Ovary (tissue), 9 donors: ENCODE measurements around the gene SLC27A1. TPM values are rescaled to one million over a fixed set of nuclear protein-coding genes. Genes with fewer than 3 reads are reported as not detected.

Experiments used
- DNase-seq, 5 donors: peaks; one replicate each; pipeline ENCODE4 v3.0.0-alpha.2; 2019 to 2020
- H3K27ac ChIP-seq, 2 donors: fragments of 200-600 bp; one replicate each; pipeline versions ENCODE4 v1.5.1 to v1.8.0; 2019 to 2022
- H3K27me3 ChIP-seq: fragments of 200-600 bp; one replicate; pipeline ENCODE4 v1.8.0; 2022
- H3K36me3 ChIP-seq: fragments of 200-600 bp; sonication (generic); one replicate; pipeline ENCODE4 v1.5.1; 2019
- H3K4me1 ChIP-seq: one replicate; pipeline ENCODE4 v1.8.1; 2013; ENCODE audit warnings: mild to moderate bottlenecking, moderate library complexity; ENCODE audit not compliant: insufficient read depth
- H3K4me3 ChIP-seq: fragments of 200-600 bp; sonication (generic); one replicate; pipeline ENCODE4 v1.5.1; 2017
- H3K9me3 ChIP-seq, 2 donors: fragments of 200-600 bp in 1 of 2; sonication (generic) in 1 of 2; one replicate each; pipeline versions ENCODE4 v1.5.1 to v1.8.1; 2013 to 2019; ENCODE audit warnings: mild to moderate bottlenecking in 1 of 2, moderate library complexity in 1 of 2
- EP300 ChIP-seq: sonication (generic); formaldehyde crosslinking; IDR thresholded peaks from one replicate; pipeline ENCODE4 v1.6.1; 2017; ENCODE audit warnings: antibody characterized with exemption
- POLR2A ChIP-seq: fragments of 450-650 bp; IDR thresholded peaks from one replicate; pipeline ENCODE4 v1.6.1; 2017; ENCODE audit warnings: antibody characterized with exemption, mild to moderate bottlenecking, moderate library complexity
- WGBS, 3 donors: extraction: QIAGEN DNeasy Blood & Tissue Kit in 1 of 3; methylation state at CpG; one replicate each; pipeline versions ENCODE4 v1.1.5 to v1.1.7; 2013 to 2017; 5-methylcytosine and 5-hydroxymethylcytosine counted together
- intact Hi-C, 4 donors: fragments of 100-400 bp; cut with DNase I; formaldehyde crosslinking; loops; one replicate each; pipeline versions ENCODE4 v1.11.0 to v1.15.1; 2022 to 2023
- polyA plus RNA-seq, 2 donors: library from polyadenylated mRNA; stranded (reverse); fragments of 200-250 nt in 1 of 2; fragments of 350-450 nt in 1 of 2; fragmentation: Illumina TruSeq in 1 of 2; extraction: RNeasy Lipid Tissue Mini Kit (QIAGEN cat#74804) in 1 of 2; gene quantifications; one replicate each; pipeline ENCODE4 v1.2.3, GENCODE V29; 2013 to 2014
- total RNA-seq, 7 donors: library from RNA; depleted of rRNA in 2 of 7; stranded (reverse); fragments of >200 nt in 2 of 7; fragmentation: NEBNext Ultra II Directional in 3 of 7; extraction: Animal tissue kit (Norgen Biotek cat#: 25700) in 3 of 7; gene quantifications; one replicate each; pipeline versions ENCODE4 v1.1.0 to v1.2.4, GENCODE V29; 2016 to 2023
- TF ChIP-seq, protein P1 (sequence below), 3 donors: fragments of 450-650 bp in 2 of 3; fragments of 200-600 bp in 1 of 3; IDR thresholded peaks; one replicate each; pipeline versions ENCODE4 v1.5.1 to v1.8.0; 2016 to 2022; ENCODE audit warnings: antibody characterized with exemption in 3 of 3, mild to moderate bottlenecking in 1 of 3
- donor health status: DM: no; HTN: no; CAD: no; lungs with moderate emphysema.
- donor health status: DM: no; HTN: no; CAD: no.
- donor health status: Bipolar disorder and iron deficiency.
- donor health status: DM: yes; HTN: yes; CAD: no.
- donor health status: DM: no; HTN: no; CAD: no.
- donor health status: DM: yes; HTN: yes; CAD: no.

Gene SLC27A1
- total and polyA plus RNA-seq, 9 donors, result 4.6 to 43.1 (median 37.8) TPM

DNA sequence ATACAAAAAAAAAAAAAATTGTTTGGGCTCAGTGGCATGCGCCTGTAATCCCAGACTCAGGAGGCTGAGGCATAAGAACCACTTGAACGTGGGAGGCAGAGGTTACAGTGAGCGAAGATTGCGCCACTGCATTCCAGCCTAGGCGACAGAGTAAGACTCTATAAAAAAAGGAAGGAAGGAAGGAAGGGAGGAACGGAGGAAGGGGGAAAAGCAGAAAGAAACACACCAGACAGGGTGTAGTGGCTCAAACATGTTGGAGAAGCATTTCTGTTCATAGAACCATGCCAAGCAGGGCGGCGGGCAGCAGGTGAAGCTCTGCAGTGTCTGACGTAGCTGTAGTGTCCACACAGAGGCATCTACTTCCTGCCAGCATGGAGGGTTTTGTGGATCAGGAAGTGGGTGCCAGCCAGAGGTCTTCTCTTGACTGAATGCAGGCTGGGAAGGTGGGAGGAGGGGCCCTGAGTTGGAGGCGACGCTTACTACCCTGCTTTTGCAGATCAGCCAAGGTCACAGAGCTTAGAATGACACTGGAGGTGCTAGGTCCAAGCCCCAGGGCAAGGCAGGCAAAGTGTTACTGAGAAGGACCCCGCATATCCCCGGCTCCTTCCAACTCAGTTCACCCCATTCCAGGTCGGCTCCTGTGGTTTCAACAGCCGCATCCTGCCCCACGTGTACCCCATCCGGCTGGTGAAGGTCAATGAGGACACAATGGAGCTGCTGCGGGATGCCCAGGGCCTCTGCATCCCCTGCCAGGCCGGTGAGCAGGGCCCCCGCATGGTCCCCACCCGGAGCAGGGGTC is 29.5 kb downstream of the SLC27A1 start:
- TF ChIP-seq POLR2A (no peak), EP300 (no peak)
- TF ChIP-seq, protein P1, sequence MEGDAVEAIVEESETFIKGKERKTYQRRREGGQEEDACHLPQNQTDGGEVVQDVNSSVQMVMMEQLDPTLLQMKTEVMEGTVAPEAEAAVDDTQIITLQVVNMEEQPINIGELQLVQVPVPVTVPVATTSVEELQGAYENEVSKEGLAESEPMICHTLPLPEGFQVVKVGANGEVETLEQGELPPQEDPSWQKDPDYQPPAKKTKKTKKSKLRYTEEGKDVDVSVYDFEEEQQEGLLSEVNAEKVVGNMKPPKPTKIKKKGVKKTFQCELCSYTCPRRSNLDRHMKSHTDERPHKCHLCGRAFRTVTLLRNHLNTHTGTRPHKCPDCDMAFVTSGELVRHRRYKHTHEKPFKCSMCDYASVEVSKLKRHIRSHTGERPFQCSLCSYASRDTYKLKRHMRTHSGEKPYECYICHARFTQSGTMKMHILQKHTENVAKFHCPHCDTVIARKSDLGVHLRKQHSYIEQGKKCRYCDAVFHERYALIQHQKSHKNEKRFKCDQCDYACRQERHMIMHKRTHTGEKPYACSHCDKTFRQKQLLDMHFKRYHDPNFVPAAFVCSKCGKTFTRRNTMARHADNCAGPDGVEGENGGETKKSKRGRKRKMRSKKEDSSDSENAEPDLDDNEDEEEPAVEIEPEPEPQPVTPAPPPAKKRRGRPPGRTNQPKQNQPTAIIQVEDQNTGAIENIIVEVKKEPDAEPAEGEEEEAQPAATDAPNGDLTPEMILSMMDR (IDR thresholded peaks at IDR 0.05), result no peak
- Histone ChIP-seq H3K27ac (peak overlapping the region in 1 of 2 donors; percentile 37), H3K27me3 (no peaks in the 10 kb centered on the region), H3K36me3 (no peaks in the 10 kb centered on the region), H3K9me3 (no peaks in the 10 kb centered on the region), H3K4me1 (no peaks in the 10 kb centered on the region), H3K4me3 (no peak overlapping the region)
- intact Hi-C loops, result no loop called here
- 43 to 59% (median 44%) methylated on average over 21 of the region's 21 CpGs for WGBS, 3 donors
- peak in 2 of 5 donors; percentile 46 to 54 for DNase-seq

DNA sequence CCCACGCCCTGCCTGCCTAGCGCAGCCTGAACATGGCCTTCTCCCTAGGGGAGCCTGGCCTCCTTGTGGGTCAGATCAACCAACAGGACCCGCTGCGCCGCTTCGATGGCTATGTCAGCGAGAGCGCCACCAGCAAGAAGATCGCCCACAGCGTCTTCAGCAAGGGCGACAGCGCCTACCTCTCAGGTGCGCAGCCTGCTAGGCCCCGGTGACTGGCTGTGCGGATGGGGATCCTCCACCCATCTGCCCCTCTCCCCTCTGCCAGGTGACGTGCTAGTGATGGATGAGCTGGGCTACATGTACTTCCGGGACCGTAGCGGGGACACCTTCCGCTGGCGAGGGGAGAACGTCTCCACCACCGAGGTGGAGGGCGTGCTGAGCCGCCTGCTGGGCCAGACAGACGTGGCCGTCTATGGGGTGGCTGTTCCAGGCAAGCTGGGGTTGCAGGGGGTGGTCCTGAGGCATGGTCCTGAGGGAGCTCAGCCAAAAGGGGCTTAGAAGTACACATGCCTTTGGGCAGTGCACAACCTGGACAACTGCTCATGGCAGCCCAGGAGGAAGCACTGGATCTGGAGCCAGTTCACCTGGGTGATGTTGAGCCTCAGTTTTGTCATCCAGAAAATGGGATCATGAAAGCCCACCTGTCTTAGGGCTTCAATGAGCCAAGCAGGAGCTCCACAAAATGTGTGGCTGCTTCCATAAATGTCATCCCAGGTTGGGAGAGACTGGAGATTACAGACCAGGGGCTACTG is 30.3 kb downstream of the SLC27A1 start:
- Histone ChIP-seq H3K36me3 (no peaks in the 10 kb centered on the region), H3K27me3 (no peaks in the 10 kb centered on the region), H3K9me3 (no peaks in the 10 kb centered on the region), H3K27ac (peak overlapping the region in 1 of 2 donors; percentile 37), H3K4me1 (no peaks in the 10 kb centered on the region), H3K4me3 (no peak overlapping the region)
- no peak for TF ChIP-seq EP300
- TF ChIP-seq, protein P1 (IDR thresholded peaks at IDR 0.05), result no peak
- TF ChIP-seq POLR2A, result no peak
- 90 to 94% (median 90%) methylated on average over 27 of the region's 27 CpGs for WGBS, 3 donors
- intact Hi-C loops, result no loop called here
- DNase-seq, result no peak

DNA sequence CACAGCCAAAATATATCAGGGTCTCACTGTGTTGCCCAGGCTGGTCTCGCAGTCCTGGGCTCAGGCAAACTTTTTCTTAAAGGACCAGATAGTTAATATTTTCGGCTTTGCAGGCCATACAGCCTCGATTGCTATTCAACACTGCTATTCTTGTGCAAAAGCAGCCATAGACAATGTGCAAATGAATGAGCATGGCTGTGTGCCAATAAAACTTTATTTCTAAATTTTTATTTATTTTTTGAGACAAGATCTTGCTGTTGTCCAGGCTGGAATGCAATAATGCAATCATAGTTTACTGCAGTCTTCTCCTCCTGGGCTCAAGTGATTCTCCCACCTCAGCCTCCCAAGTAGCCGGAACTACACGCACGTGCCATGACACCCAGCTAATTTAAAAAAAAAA is 32.9 kb downstream of the SLC27A1 start:
- no peak overlapping the region for H3K27ac ChIP-seq
- DNase-seq, result no peak
- intact Hi-C loops, result no loop called here
- no peaks in the 10 kb centered on the region for H3K27me3 ChIP-seq
- TF ChIP-seq, protein P1 (IDR thresholded peaks at IDR 0.05), result no peak
- TF ChIP-seq POLR2A (no peak), EP300 (no peak)
- WGBS, 3 donors, result 80 to 94% (median 91%) methylated on average over 6 of the region's 6 CpGs
- H3K4me1 ChIP-seq, result no peaks in the 10 kb centered on the region
- no peak overlapping the region for H3K4me3 ChIP-seq
- no peaks in the 10 kb centered on the region for H3K9me3 ChIP-seq
- no peaks in the 10 kb centered on the region for H3K36me3 ChIP-seq

DNA sequence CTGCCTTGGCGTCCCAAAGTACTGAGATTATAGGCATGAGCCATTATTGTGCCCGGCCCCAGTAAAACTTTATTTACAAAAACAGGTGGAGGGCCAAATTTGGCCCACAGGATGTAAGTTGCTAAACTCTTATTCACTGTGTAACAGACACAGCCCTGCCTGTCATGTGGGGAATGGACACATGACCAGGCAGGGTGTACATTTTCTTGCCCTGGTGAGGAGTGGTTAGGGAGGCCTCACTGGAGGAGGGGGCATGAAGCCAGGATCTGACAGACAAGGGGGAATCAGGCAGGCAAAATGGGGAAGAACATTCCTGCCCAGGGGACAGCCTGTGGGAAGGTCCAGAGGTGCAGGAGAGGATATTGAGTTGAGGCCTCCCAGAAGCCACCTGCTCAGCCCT is 33.7 kb downstream of the SLC27A1 start:
- H3K4me3 ChIP-seq, result no peak overlapping the region
- no peaks in the 10 kb centered on the region for H3K4me1 ChIP-seq
- H3K27ac ChIP-seq, result no peak overlapping the region
- H3K9me3 ChIP-seq, result no peaks in the 10 kb centered on the region
- no peaks in the 10 kb centered on the region for H3K36me3 ChIP-seq
- H3K27me3 ChIP-seq, result no peaks in the 10 kb centered on the region
- no peak for DNase-seq
- TF ChIP-seq, protein P1 (IDR thresholded peaks at IDR 0.05), result no peak
- TF ChIP-seq POLR2A, result no peak
- TF ChIP-seq EP300, result no peak
- intact Hi-C loops, result no loop called here
- 95 to 98% (median 95%) methylated on average over 2 of the region's 2 CpGs for WGBS, 3 donors
